Right lobe of liver (tissue), 6 donors: Measurements from ENCODE around the gene HEMK1. TPM values are rescaled to one million over a fixed set of nuclear protein-coding genes. Genes with fewer than 3 reads are reported as not detected.

ENCODE experiments used
- ATAC-seq, 4 donors: fragments of 200-7000 bp; cut with Tn5 transposase; one replicate each; pipeline ENCODE4 v1.9.1; 2020; ENCODE audit warnings: mild to moderate bottlenecking in 4 of 4, moderate library complexity in 4 of 4
- DNase-seq, 3 donors: peaks; one replicate each; pipeline ENCODE4 v3.0.0-alpha.2; 2020
- H3K27ac ChIP-seq, 3 donors: fragments of 200-600 bp; one replicate each; pipeline ENCODE4 v1.8.0; 2022
- H3K27me3 ChIP-seq, 2 donors: fragments of 200-600 bp; one replicate each; pipeline ENCODE4 v1.8.0; 2022
- H3K36me3 ChIP-seq, 4 donors: fragments of 200-600 bp; sonication (generic) in 1 of 4; one replicate each; pipeline versions ENCODE4 v1.5.1 to v1.8.0; 2017 to 2022; ENCODE audit warnings: control low read depth in 1 of 4
- H3K4me1 ChIP-seq, 4 donors: fragments of 200-600 bp; sonication (generic) in 1 of 4; one replicate each; pipeline versions ENCODE4 v1.5.1 to v1.8.0; 2017 to 2022; ENCODE audit warnings: control low read depth in 1 of 4
- H3K4me3 ChIP-seq, 3 donors: fragments of 200-600 bp; one replicate each; pipeline ENCODE4 v1.8.0; 2022
- H3K9me3 ChIP-seq, 4 donors: fragments of 200-600 bp; sonication (generic) in 1 of 4; one replicate each; pipeline versions ENCODE4 v1.5.1 to v1.8.0; 2017 to 2022; ENCODE audit warnings: control low read depth in 1 of 4
- CTCF ChIP-seq, 4 donors: fragments of 200-600 bp in 3 of 4; fragments of 450-650 bp in 1 of 4; IDR thresholded peaks; one replicate each; pipeline versions ENCODE4 v1.5.1 to v1.8.0; 2016 to 2022; ENCODE audit warnings: antibody characterized with exemption in 4 of 4, mild to moderate bottlenecking in 2 of 4
- POLR2A ChIP-seq: fragments of 450-650 bp; IDR thresholded peaks from one replicate; pipeline ENCODE4 v1.6.1; 2017; ENCODE audit warnings: antibody characterized with exemption, mild to moderate bottlenecking
- WGBS: methylation state at CpG from one replicate; pipeline ENCODE4 v1.1.6; 2018; ENCODE audit warnings: low coverage, low lambda C conversion rate; ENCODE audit not compliant: insufficient coverage; ENCODE audit errors: missing lambda C conversion rate; 5-methylcytosine and 5-hydroxymethylcytosine counted together
- intact Hi-C, 2 donors: fragments of 100-400 bp; cut with DNase I; formaldehyde crosslinking; loops; one replicate each; pipeline versions ENCODE4 v1.11.2 to v1.14.1; 2022
- total RNA-seq, 6 experiments: library from RNA; depleted of rRNA in 2 of 6; stranded (reverse); fragments of >200 nt in 2 of 6; fragmentation: NEBNext Ultra II Directional in 3 of 6; extraction: Animal tissue kit (Norgen Biotek cat#: 25700) in 3 of 6; gene quantifications; one replicate each; pipeline versions ENCODE4 v1.1.0 to v1.2.4, GENCODE V29; 2016 to 2023
- donor health status: DM: no; HTN: yes; CAD: no.
- donor health status: DM: no; HTN: no; CAD: no.
- donor health status: DM: no; HTN: no; CAD: no.
- donor health status: DM: no; HTN: yes; CAD: no.
- donor health status: DM: no; HTN: yes; CAD: no.

HEMK1 gene
- total RNA-seq, 6 experiments from 2014 or later, result 10.5 to 19.4 (median 14.0) TPM

- peak overlapping the region; percentile 78 to 95 (median 88) for H3K4me3 ChIP-seq
- WGBS, result 1% methylated on average over 19 of the region's 24 CpGs
- H3K4me1 ChIP-seq, result peaks cover 0 to 31% (median 10%) of the 10 kb centered on the region in 4 donors
- peak overlapping the region; percentile 27 to 45 (median 44) for H3K27ac ChIP-seq
- H3K36me3 ChIP-seq, result no peaks in the 10 kb centered on the region
- H3K27me3 ChIP-seq, result no peaks in the 10 kb centered on the region
- ATAC-seq (peak; percentile 46 to 56 (median 47)), DNase-seq (peak; percentile 80 to 85 (median 84))
- intact Hi-C loops, result no loop called here
- no peaks in the 10 kb centered on the region for H3K9me3 ChIP-seq
- TF ChIP-seq POLR2A, result no peak
- peak; percentile 95 to 99 (median 96) for TF ChIP-seq CTCF (IDR thresholded peaks at IDR 0.05)
These were observed 46.9 kb downstream of the HEMK1 start for GRCh38 chr3:50616003-50616769.

GRCh38 chr3:50616770-50617095 is 47.4 kb downstream of the HEMK1 start:
- ATAC-seq (peak; percentile 69 to 81 (median 74)), DNase-seq (peak; percentile 94 to 95 (median 94))
- no peak for TF ChIP-seq POLR2A
- TF ChIP-seq CTCF (IDR thresholded peaks at IDR 0.05), result no peak
- Histone ChIP-seq H3K4me1 (peaks cover 0 to 31% (median 10%) of the 10 kb centered on the region in 4 donors), H3K4me3 (peak overlapping the region; percentile 78 to 95 (median 88)), H3K27ac (peak overlapping the region; percentile 27 to 81 (median 44)), H3K36me3 (no peaks in the 10 kb centered on the region), H3K27me3 (no peaks in the 10 kb centered on the region), H3K9me3 (no peaks in the 10 kb centered on the region)
- intact Hi-C loops, result no loop called here
- 0% methylated on average over 1 of the region's 22 CpGs for WGBS

- DNase-seq (peak in 1 of 3 donors; percentile 67), ATAC-seq (peak; percentile 12 to 42 (median 30))
- H3K36me3 ChIP-seq, result no peaks in the 10 kb centered on the region
- peak within 1 kb of the TSS; percentile 78 to 95 (median 88) for H3K4me3 ChIP-seq
- H3K4me1 ChIP-seq, result peaks cover 0 to 31% (median 10%) of the 10 kb centered on the region in 4 donors
- no peaks in the 10 kb centered on the region for H3K27me3 ChIP-seq
- WGBS, result under 1% methylated on average over 20 of the region's 58 CpGs
- intact Hi-C loops, result no loop called here
- no peaks in the 10 kb centered on the region for H3K9me3 ChIP-seq
- TF ChIP-seq POLR2A (peak; percentile 19), CTCF (IDR thresholded peaks at IDR 0.05) (no peak)
- peak within 1 kb of the TSS; percentile 81 to 87 (median 81) for H3K27ac ChIP-seq
These were observed 47.9 kb downstream of the HEMK1 start, which contains the start of gene MAPKAPK3 for GRCh38 chr3:50617096-50617791. Gene MAPKAPK3, plus strand, starts transcription at chr3:50617151. Its CDS starts 415 bp downstream, at chr3:50617566.

GRCh38 chr3:50617911-50618481 is 48.7 kb downstream of the HEMK1 start:
- WGBS, result no CpG with 5 or more reads among the region's 6 CpGs
- TF ChIP-seq CTCF (IDR thresholded peaks at IDR 0.05), result no peak
- no peak for TF ChIP-seq POLR2A
- peak overlapping the region in 2 of 3 donors; percentile 81 to 87 for H3K27ac ChIP-seq
- peaks cover 0 to 25% (median 9%) of the 10 kb centered on the region in 4 donors for H3K4me1 ChIP-seq
- H3K9me3 ChIP-seq, result no peaks in the 10 kb centered on the region
- H3K4me3 ChIP-seq, result peak overlapping the region; percentile 78 to 95 (median 88)
- ATAC-seq (no peak), DNase-seq (peak in 1 of 3 donors; percentile 32)
- H3K36me3 ChIP-seq, result no peaks in the 10 kb centered on the region
- no peaks in the 10 kb centered on the region for H3K27me3 ChIP-seq
- intact Hi-C loops, result no loop called here
